ENCODE measurements around the gene KCNH1.

The KCNH1 gene

GRCh38 chr1:210695026-210695425 lies 438.9 kb downstream of the KCNH1 start:
- no peak for DNase-seq (ENCODE audit: insufficient read length, low spot score)
- no peak for FAIRE-seq

- DNase-seq (ENCODE audit: insufficient read length, low spot score) (no peak), FAIRE-seq (no peak)
These were observed 441.2 kb downstream of the KCNH1 start for GRCh38 chr1:210692796-210693195.

GRCh38 chr1:210691039-210691610 lies 442.8 kb downstream of the KCNH1 start:
- no peak for DNase-seq (ENCODE audit: insufficient read length, low spot score)
- FAIRE-seq: no peak

GRCh38 chr1:210690236-210690635 lies 443.7 kb downstream of the KCNH1 start:
- FAIRE-seq: no peak
- no peak for DNase-seq (ENCODE audit: insufficient read length, low spot score)

GRCh38 chr1:210689826-210690225 lies 444.1 kb downstream of the KCNH1 start:
- FAIRE-seq (no peak), DNase-seq (ENCODE audit: insufficient read length, low spot score) (no peak)

- FAIRE-seq (no peak), DNase-seq (ENCODE audit: insufficient read length, low spot score) (no peak)
These were observed 445.3 kb downstream of the KCNH1 start for GRCh38 chr1:210688512-210689234.

- no peak for FAIRE-seq
- no peak for DNase-seq (ENCODE audit: insufficient read length, low spot score)
These were observed 446.2 kb downstream of the KCNH1 start for GRCh38 chr1:210687582-210688279.

- DNase-seq (ENCODE audit: insufficient read length, low spot score): no peak
- no peak for FAIRE-seq
These were observed 447.1 kb downstream of the KCNH1 start for GRCh38 chr1:210686841-210687240.

- DNase-seq (ENCODE audit: insufficient read length, low spot score) (no peak), FAIRE-seq (no peak)
These were observed 448.7 kb downstream of the KCNH1 start for GRCh38 chr1:210685295-210685650.

GRCh38 chr1:210684466-210685294 lies 449.3 kb downstream of the KCNH1 start:
- FAIRE-seq (no peak), DNase-seq (ENCODE audit: insufficient read length, low spot score) (no peak)

- FAIRE-seq: no peak
These were observed 450.4 kb downstream of the KCNH1 start for GRCh38 chr1:210683403-210684047.

GRCh38 chr1:210681158-210681557 lies 452.8 kb downstream of the KCNH1 start:
- FAIRE-seq (no peak), DNase-seq (ENCODE audit: insufficient read length, low spot score) (no peak)

More at GRCh38 chr1:210683403-210684047, 450.4 kb downstream of the KCNH1 start:
- DNase-seq (ENCODE audit: insufficient read length, low spot score): no peak

GRCh38 chr1:210678306-210678705 lies 455.6 kb downstream of the KCNH1 start:
- no peak for FAIRE-seq
- DNase-seq (ENCODE audit: insufficient read length, low spot score): no peak

- DNase-seq (ENCODE audit: insufficient read length, low spot score): no peak
- no peak for FAIRE-seq
These were observed 456.4 kb downstream of the KCNH1 start for GRCh38 chr1:210677533-210677932.

- no peak for DNase-seq (ENCODE audit: insufficient read length, low spot score)
- FAIRE-seq: no peak
These were observed 457.4 kb downstream of the KCNH1 start for GRCh38 chr1:210676539-210676938.

- DNase-seq (ENCODE audit: insufficient read length, low spot score) (no peak), FAIRE-seq (no peak)
These were observed 459.8 kb downstream of the KCNH1 start for GRCh38 chr1:210674151-210674550.

GRCh38 chr1:210669951-210670350 lies 464.0 kb downstream of the KCNH1 start:
- no peak for DNase-seq (ENCODE audit: insufficient read length, low spot score)
- no peak for FAIRE-seq

- FAIRE-seq: no peak
- DNase-seq (ENCODE audit: insufficient read length, low spot score): no peak
These were observed 470.0 kb downstream of the KCNH1 start for GRCh38 chr1:210663730-210664573.

- no peak for FAIRE-seq
- no peak for DNase-seq (ENCODE audit: insufficient read length, low spot score)
These were observed 471.5 kb downstream of the KCNH1 start for GRCh38 chr1:210662291-210663050.
